ENCODE results near the gene EYS.

The EYS gene

GRCh38 chr6:64185621-64186020, 1521.4 kb downstream of the EYS start:
- no peak overlapping the region for H3K4me3 Mint-ChIP-seq
- no peaks in the 10 kb centered on the region for H3K36me3 Mint-ChIP-seq
- no peaks in the 10 kb centered on the region for H3K27me3 Mint-ChIP-seq
- H3K9me3 Mint-ChIP-seq: peaks cover 7 to 9% of the 10 kb centered on the region in 2 donors
- DNase-seq (no peak), ATAC-seq (replicated peaks) (no peak)
- no peaks in the 10 kb centered on the region for H3K4me1 Mint-ChIP-seq
- H3K27ac Mint-ChIP-seq: no peak overlapping the region

DNA sequence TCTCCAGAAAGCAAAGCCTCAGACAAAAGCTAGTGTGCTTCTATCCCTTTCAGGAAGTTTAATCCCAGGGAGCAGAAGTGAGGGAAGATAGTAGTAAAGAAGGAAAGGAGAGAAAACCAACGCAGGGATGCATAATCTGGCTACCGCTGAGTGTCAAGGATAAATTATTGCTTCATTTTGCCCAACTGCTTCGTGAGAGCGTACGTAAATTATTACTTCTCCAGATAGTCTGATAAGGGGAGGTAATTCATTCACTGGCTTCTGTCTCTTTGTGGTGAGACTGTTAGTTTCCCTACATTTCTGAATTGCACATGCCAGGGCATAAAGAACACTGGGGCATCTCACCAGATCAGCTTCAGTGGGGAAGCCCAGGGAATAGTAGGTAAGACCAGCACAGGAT, 1531.7 kb downstream of the EYS start:
- Mint-ChIP-seq H3K27me3 (no peaks in the 10 kb centered on the region), H3K36me3 (no peaks in the 10 kb centered on the region), H3K27ac (no peak overlapping the region), H3K4me1 (no peaks in the 10 kb centered on the region), H3K9me3 (peaks cover 0 to 5% of the 10 kb centered on the region in 2 donors), H3K4me3 (no peak overlapping the region)
- no peak for ATAC-seq (replicated peaks)
- DNase-seq: no peak

GRCh38 chr6:64170316-64170715, 1536.7 kb downstream of the EYS start:
- no peak for ATAC-seq (replicated peaks)
- H3K9me3 Mint-ChIP-seq: peaks cover 2 to 4% of the 10 kb centered on the region in 2 donors
- no peak for DNase-seq
- no peak overlapping the region for H3K27ac Mint-ChIP-seq
- no peak overlapping the region for H3K4me3 Mint-ChIP-seq
- H3K27me3 Mint-ChIP-seq: no peaks in the 10 kb centered on the region
- H3K4me1 Mint-ChIP-seq: no peaks in the 10 kb centered on the region
- H3K36me3 Mint-ChIP-seq: no peaks in the 10 kb centered on the region

- Mint-ChIP-seq H3K27me3 (no peaks in the 10 kb centered on the region), H3K4me1 (no peaks in the 10 kb centered on the region), H3K36me3 (no peaks in the 10 kb centered on the region), H3K4me3 (no peak overlapping the region), H3K27ac (no peak overlapping the region), H3K9me3 (peaks cover 0 to 4% of the 10 kb centered on the region in 2 donors)
- DNase-seq (no peak), ATAC-seq (replicated peaks) (no peak)
Measured at GRCh38 chr6:64160486-64160885, 1546.5 kb downstream of the EYS start.

DNA sequence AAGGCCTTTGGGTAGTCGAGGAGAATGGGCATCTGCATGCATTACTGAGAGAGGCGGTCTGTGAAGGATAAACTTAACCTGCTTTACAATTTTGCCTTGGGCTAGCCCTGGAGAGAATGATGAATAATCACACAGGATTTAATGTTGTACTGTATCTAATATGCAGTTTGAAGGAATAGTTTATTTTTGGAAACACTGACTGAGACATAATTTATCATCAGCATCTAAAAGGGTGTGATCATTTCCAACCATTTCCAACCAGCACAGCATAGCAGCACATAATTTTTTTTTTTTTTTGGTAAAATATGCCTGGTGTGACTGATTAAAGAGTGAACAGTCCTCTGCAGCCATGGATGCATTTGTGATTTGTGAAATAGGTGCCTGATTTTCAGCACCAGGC, 1552.0 kb downstream of the EYS start:
- Mint-ChIP-seq H3K27ac (no peak overlapping the region), H3K9me3 (peaks cover 2 to 4% of the 10 kb centered on the region in 2 donors), H3K4me3 (no peak overlapping the region), H3K36me3 (no peaks in the 10 kb centered on the region), H3K27me3 (no peaks in the 10 kb centered on the region), H3K4me1 (no peaks in the 10 kb centered on the region)
- DNase-seq (no peak), ATAC-seq (replicated peaks) (no peak)

DNA sequence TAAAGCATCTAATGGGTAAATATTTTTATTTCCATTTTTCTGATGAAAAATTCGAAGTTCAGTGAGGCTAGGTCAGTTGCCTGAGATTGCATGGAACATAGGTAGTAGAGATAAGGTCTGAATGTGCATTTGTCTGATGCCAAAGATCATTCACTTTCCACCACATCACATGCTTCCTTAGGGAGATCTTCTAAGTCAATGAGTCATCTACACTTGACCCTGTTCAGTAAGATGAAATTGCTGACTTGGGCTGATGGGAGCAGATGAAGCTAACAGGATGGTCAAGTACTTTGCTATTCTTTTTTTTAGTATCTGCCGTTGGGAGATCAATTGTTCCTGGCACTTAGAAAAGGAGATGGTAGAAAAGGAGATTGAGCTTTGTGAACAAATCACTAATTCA, 1560.2 kb downstream of the EYS start:
- no peaks in the 10 kb centered on the region for H3K4me1 Mint-ChIP-seq
- ATAC-seq (replicated peaks) (no peak), DNase-seq (no peak)
- H3K27ac Mint-ChIP-seq: no peak overlapping the region
- H3K27me3 Mint-ChIP-seq: no peaks in the 10 kb centered on the region
- no peak overlapping the region for H3K4me3 Mint-ChIP-seq
- no peaks in the 10 kb centered on the region for H3K36me3 Mint-ChIP-seq
- H3K9me3 Mint-ChIP-seq: peaks cover 3 to 6% of the 10 kb centered on the region in 2 donors

DNA sequence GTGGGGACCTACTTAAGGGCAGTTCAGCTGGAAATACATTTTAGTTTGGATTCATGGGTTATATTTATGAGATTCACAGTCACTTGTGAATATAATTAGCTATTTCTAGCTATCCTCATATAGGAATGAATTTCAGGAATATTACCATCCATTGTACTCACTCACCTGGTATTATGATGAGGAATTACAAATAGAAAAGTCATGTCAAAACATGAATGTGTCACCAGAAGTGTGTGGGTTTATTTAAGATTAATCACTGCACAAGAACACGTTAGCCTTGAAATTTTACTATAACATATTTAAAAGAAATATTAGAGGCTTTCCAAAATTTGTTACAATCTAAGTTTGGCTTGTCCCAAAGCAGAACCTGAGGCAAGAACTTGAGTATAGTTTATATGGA, 1560.9 kb downstream of the EYS start:
- Mint-ChIP-seq H3K36me3 (no peaks in the 10 kb centered on the region), H3K4me3 (no peak overlapping the region), H3K27ac (no peak overlapping the region), H3K4me1 (no peaks in the 10 kb centered on the region), H3K9me3 (peaks cover 3 to 6% of the 10 kb centered on the region in 2 donors), H3K27me3 (no peaks in the 10 kb centered on the region)
- ATAC-seq (replicated peaks) (no peak), DNase-seq (no peak)

DNA sequence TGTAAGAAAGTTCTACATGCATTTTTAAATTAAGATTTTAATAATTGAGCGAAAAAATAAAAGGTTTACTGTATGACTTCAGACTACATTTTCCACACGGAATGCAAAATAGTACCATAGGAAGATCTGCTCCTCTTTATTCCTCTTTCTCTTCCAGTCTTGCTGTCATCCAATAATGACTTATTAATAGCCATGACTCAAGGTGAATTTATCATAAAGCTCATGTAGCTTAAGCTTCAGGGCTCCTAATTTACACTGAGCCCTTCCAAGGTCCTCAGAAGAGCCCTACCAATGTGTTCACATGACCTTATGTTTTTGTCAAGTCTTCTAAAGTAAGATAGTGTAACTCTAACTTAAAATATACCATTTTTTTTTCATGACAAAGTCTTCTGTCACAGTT, 1561.4 kb downstream of the EYS start:
- Mint-ChIP-seq H3K4me1 (no peaks in the 10 kb centered on the region), H3K4me3 (no peak overlapping the region), H3K9me3 (peaks cover 3 to 6% of the 10 kb centered on the region in 2 donors), H3K27ac (no peak overlapping the region), H3K27me3 (no peaks in the 10 kb centered on the region), H3K36me3 (no peaks in the 10 kb centered on the region)
- ATAC-seq (replicated peaks): no peak
- DNase-seq: no peak

GRCh38 chr6:64143101-64143500, 1563.9 kb downstream of the EYS start:
- Mint-ChIP-seq H3K36me3 (no peaks in the 10 kb centered on the region), H3K9me3 (peaks cover 4 to 13% of the 10 kb centered on the region in 2 donors), H3K27me3 (no peaks in the 10 kb centered on the region), H3K27ac (no peak overlapping the region), H3K4me1 (no peaks in the 10 kb centered on the region), H3K4me3 (no peak overlapping the region)
- ATAC-seq (replicated peaks) (no peak), DNase-seq (no peak)

GRCh38 chr6:64141680-64142079, 1565.3 kb downstream of the EYS start:
- H3K4me3 Mint-ChIP-seq: no peak overlapping the region

GRCh38 chr6:64128301-64129024, 1578.6 kb downstream of the EYS start:
- no peaks in the 10 kb centered on the region for H3K27me3 Mint-ChIP-seq
- no peak overlapping the region for H3K27ac Mint-ChIP-seq
- H3K36me3 Mint-ChIP-seq: no peaks in the 10 kb centered on the region
- DNase-seq (no peak), ATAC-seq (replicated peaks) (no peak)
- no peaks in the 10 kb centered on the region for H3K4me1 Mint-ChIP-seq
- H3K9me3 Mint-ChIP-seq: peaks cover 3 to 4% of the 10 kb centered on the region in 2 donors
- no peak overlapping the region for H3K4me3 Mint-ChIP-seq

More at GRCh38 chr6:64141680-64142079, 1565.3 kb downstream of the EYS start:
- DNase-seq: no peak
- peaks cover 6 to 15% of the 10 kb centered on the region in 2 donors for H3K9me3 Mint-ChIP-seq
- no peaks in the 10 kb centered on the region for H3K27me3 Mint-ChIP-seq
- H3K36me3 Mint-ChIP-seq: no peaks in the 10 kb centered on the region
- ATAC-seq (replicated peaks): no peak
- no peaks in the 10 kb centered on the region for H3K4me1 Mint-ChIP-seq
- no peak overlapping the region for H3K27ac Mint-ChIP-seq

DNA sequence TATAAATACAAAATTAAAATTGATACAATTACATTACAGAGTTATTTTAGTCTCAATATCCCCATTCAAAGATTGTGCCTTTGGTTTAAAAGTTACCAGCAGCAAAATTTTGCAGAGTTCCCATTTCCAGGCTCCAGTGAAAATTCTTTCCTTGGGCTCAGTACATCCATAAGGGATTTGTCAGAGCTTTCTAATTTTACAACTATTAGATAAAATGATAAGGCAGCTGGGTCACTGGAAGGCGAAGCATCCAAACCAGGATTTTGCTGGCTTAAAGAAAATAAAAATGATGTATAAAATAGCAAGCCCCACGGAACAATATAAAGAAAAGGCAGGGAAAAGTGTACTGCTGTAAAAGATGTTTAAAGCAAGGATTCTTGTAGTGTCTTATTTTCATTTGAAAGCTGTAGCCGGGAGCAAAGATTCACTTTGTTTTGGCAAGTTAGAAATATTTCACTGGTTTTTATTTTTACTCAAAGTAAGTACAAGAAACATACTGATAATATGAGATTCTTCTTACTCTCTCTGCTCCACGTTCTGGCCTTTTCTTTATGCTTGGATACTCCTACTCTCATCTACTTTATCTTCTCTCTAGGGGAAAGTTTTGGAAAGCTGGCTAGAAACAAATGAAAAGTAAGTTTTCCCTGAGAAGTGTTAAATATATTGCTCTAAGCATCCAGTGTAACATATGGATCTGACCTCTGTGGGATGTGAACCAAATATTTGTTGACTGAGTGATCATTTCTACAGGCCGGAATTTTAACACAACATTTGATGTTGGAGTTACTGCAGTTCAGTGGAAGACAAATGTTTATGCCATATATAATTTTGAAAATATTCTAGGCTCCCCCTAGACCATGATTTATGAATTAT, 1583.0 kb downstream of the EYS start:
- H3K27me3 Mint-ChIP-seq: no peaks in the 10 kb centered on the region
- no peak overlapping the region for H3K27ac Mint-ChIP-seq
- no peaks in the 10 kb centered on the region for H3K4me1 Mint-ChIP-seq
- ATAC-seq (replicated peaks) (no peak), DNase-seq (no peak)
- H3K9me3 Mint-ChIP-seq: peaks cover 0 to 3% of the 10 kb centered on the region in 2 donors
- no peaks in the 10 kb centered on the region for H3K36me3 Mint-ChIP-seq
- H3K4me3 Mint-ChIP-seq: no peak overlapping the region

- DNase-seq: no peak
- Mint-ChIP-seq H3K4me3 (no peak overlapping the region), H3K36me3 (no peaks in the 10 kb centered on the region), H3K4me1 (no peaks in the 10 kb centered on the region), H3K27me3 (no peaks in the 10 kb centered on the region), H3K9me3 (peaks cover 2 to 3% of the 10 kb centered on the region in 2 donors), H3K27ac (no peak overlapping the region)
- ATAC-seq (replicated peaks): no peak
Measured at GRCh38 chr6:64122712-64123375, 1584.2 kb downstream of the EYS start.

DNA sequence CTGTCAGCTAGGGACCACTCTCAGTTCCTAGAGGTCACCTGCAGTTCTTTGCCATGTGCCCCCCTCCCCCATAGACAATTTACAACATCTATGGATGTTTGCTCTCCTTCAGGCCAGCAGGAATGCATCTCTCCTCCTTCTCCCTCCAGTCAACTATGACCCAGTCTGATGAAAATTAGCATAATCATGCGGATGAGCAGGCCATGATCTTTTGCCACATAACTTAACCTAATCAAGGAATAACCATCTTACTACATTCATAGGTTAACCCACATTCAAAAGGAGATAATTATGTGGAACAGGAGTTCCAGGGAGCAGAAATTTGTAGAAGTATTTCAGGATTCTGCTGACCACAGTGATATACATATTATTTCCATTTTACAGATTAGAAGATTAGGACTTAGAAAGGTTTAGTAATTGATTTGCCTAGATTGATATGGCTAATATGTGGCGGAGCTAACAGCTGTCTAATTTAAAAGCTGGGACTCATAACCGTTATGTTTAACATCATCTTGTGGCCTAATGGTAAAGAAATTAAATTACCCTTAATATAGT, 1585.9 kb downstream of the EYS start:
- no peak for ATAC-seq (replicated peaks)
- H3K4me3 Mint-ChIP-seq: no peak overlapping the region
- no peaks in the 10 kb centered on the region for H3K27me3 Mint-ChIP-seq
- no peaks in the 10 kb centered on the region for H3K4me1 Mint-ChIP-seq
- no peak for DNase-seq
- H3K36me3 Mint-ChIP-seq: no peaks in the 10 kb centered on the region
- no peak overlapping the region for H3K27ac Mint-ChIP-seq
- H3K9me3 Mint-ChIP-seq: peaks cover 8 to 10% of the 10 kb centered on the region in 2 donors
